ENCODE data around the gene ZFP64. TPM values are rescaled to one million over a fixed set of nuclear protein-coding genes. Genes with fewer than 3 reads are reported as not detected.
A peak's percentile ranks its signal among the peaks of the same experiment; 100 is the strongest.

The ZFP64 gene
- total RNA-seq, 1 donor from 2014 or later = 39.1 TPM

- TF ChIP-seq CTCF (IDR thresholded peaks at IDR 0.05; ENCODE audit: partially characterized antibody, unreplicated experiment) = no peak
- Mint-ChIP-seq H3K27me3 (ENCODE audit: unreplicated experiment) (peaks cover 9% of the 10 kb centered on the region), H3K9me3 (ENCODE audit: unreplicated experiment) (no peaks in the 10 kb centered on the region), H3K36me3 (ENCODE audit: unreplicated experiment) (peaks cover 21% of the 10 kb centered on the region), H3K27ac (ENCODE audit: unreplicated experiment) (no peak overlapping the region), H3K4me3 (ENCODE audit: unreplicated experiment) (no peak overlapping the region), H3K4me1 (ENCODE audit: low read depth, unreplicated experiment) (no peaks in the 10 kb centered on the region)
- no peak for DNase-seq
These were observed 73.5 kb downstream of the ZFP64 start for GRCh38 chr20:52118016-52118623.

- Mint-ChIP-seq H3K4me3 (ENCODE audit: unreplicated experiment) (no peak overlapping the region), H3K27ac (ENCODE audit: unreplicated experiment) (no peak overlapping the region), H3K9me3 (ENCODE audit: unreplicated experiment) (peaks cover 4% of the 10 kb centered on the region), H3K36me3 (ENCODE audit: unreplicated experiment) (peaks cover 7% of the 10 kb centered on the region), H3K4me1 (ENCODE audit: low read depth, unreplicated experiment) (no peaks in the 10 kb centered on the region), H3K27me3 (ENCODE audit: unreplicated experiment) (peaks cover 13% of the 10 kb centered on the region)
- no peak for DNase-seq
- TF ChIP-seq CTCF (IDR thresholded peaks at IDR 0.05; ENCODE audit: partially characterized antibody, unreplicated experiment) = no peak
These were observed 81.1 kb downstream of the ZFP64 start for GRCh38 chr20:52110456-52110855.

GRCh38 chr20:52105442-52106422 lies 85.8 kb downstream of the ZFP64 start:
- DNase-seq = peak; percentile 53
- Mint-ChIP-seq H3K27ac (ENCODE audit: unreplicated experiment) (no peak overlapping the region), H3K9me3 (ENCODE audit: unreplicated experiment) (peaks cover 2% of the 10 kb centered on the region), H3K27me3 (ENCODE audit: unreplicated experiment) (peaks cover 18% of the 10 kb centered on the region), H3K4me3 (ENCODE audit: unreplicated experiment) (peak overlapping the region; percentile 80), H3K4me1 (ENCODE audit: low read depth, unreplicated experiment) (peaks cover 4% of the 10 kb centered on the region), H3K36me3 (ENCODE audit: unreplicated experiment) (peaks cover 7% of the 10 kb centered on the region)
- no peak for TF ChIP-seq CTCF (IDR thresholded peaks at IDR 0.05; ENCODE audit: partially characterized antibody, unreplicated experiment)

GRCh38 chr20:52104546-52105441 lies 86.8 kb downstream of the ZFP64 start:
- H3K27me3 Mint-ChIP-seq (ENCODE audit: unreplicated experiment) = peaks cover 16% of the 10 kb centered on the region
- H3K27ac Mint-ChIP-seq (ENCODE audit: unreplicated experiment) = no peak overlapping the region
- DNase-seq = peak; percentile 58
- no peaks in the 10 kb centered on the region for H3K9me3 Mint-ChIP-seq (ENCODE audit: unreplicated experiment)
- peak overlapping the region; percentile 89 for H3K4me3 Mint-ChIP-seq (ENCODE audit: unreplicated experiment)
- TF ChIP-seq CTCF (IDR thresholded peaks at IDR 0.05; ENCODE audit: partially characterized antibody, unreplicated experiment) = no peak
- peaks cover 4% of the 10 kb centered on the region for H3K4me1 Mint-ChIP-seq (ENCODE audit: low read depth, unreplicated experiment)
- no peaks in the 10 kb centered on the region for H3K36me3 Mint-ChIP-seq (ENCODE audit: unreplicated experiment)

Data from glutamatergic neuron (in vitro differentiated cells).